ENCODE results near the gene ZNRF3.

Gene ZNRF3

DNA sequence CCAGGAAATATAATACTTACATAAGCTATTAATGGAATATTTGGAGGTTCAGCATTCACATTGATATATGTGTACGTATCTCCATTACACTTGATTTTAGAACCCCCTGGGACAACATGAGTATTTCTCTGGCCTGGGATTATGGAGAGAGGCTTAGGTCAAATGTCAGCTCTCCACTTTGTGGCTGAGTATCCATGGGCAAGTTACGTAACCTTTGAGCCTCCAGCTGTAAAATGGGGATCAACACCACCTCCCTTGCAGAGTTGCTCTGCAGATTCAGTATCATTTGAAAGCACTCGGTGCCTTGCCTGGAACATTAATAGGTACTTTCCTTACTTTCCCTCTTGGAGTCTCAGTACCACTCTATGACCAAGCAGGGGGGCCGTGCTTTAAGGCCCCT lies 145.1 kb downstream of the ZNRF3 start:
- no peak for TF ChIP-seq TCF12 (IDR thresholded peaks at IDR 0.05; ENCODE audit: low read depth)

DNA sequence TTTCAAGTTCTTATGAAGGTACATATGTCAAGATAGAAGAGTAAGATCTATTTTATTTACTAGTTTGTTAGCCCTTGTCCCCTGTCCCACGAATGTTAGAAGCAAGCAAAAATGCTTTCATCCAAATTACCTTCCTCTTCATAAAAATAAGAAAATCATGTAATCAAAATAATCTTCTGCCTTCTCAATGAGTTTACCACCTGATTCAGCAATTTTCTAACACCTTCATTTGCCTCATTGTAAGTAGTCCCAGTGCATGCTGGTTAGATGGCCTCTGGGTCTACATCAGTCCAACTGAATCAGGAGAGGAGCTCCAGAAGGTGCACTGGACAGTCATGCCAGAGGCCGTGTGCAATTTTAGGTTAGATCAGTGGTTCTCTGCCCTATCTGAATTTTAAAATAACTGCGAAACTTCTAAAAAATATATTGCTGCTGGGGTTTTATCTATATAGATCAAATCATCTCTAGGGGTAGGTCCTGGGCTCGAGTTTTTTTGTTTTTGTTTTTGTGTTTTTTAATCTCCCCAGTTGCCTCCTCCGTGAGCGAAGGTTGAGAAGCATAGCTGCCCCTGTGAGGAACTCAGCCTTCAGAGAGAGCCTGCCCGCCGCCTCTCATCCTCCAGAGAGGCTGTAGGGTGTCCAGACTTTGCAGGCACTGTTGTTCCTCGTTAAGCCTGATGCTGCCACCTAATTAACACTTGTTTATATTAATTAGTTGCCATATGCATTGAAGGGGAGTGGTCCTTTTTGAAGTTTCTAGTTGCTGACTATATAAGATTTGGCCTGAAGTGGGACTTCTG lies 146.0 kb downstream of the ZNRF3 start:
- TF ChIP-seq, protein P1, sequence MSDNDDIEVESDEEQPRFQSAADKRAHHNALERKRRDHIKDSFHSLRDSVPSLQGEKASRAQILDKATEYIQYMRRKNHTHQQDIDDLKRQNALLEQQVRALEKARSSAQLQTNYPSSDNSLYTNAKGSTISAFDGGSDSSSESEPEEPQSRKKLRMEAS (IDR thresholded peaks at IDR 0.05) = no peak
- TF ChIP-seq NFIC (IDR thresholded peaks at IDR 0.05) (no peak), CEBPB (IDR thresholded peaks at IDR 0.05) (no peak), RAD21 (IDR thresholded peaks at IDR 0.05; ENCODE audit: low read depth) (no peak), ZBTB7A (IDR thresholded peaks at IDR 0.05; ENCODE audit: low read depth) (no peak), YY1 (IDR thresholded peaks at IDR 0.05; ENCODE audit: low read depth) (no peak), EGR1 (IDR thresholded peaks at IDR 0.05) (no peak), TCF12 (IDR thresholded peaks at IDR 0.05; ENCODE audit: low read depth) (no peak), TEAD4 (IDR thresholded peaks at IDR 0.05) (no peak), CREB1 (IDR thresholded peaks at IDR 0.05; ENCODE audit: low read depth) (no peak), EP300 (IDR thresholded peaks at IDR 0.05; ENCODE audit: borderline replicate concordance) (no peak)
- TF ChIP-seq, protein P2, sequence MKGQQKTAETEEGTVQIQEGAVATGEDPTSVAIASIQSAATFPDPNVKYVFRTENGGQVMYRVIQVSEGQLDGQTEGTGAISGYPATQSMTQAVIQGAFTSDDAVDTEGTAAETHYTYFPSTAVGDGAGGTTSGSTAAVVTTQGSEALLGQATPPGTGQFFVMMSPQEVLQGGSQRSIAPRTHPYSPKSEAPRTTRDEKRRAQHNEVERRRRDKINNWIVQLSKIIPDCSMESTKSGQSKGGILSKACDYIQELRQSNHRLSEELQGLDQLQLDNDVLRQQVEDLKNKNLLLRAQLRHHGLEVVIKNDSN (IDR thresholded peaks at IDR 0.05) = no peak
- TF ChIP-seq, protein P3, sequence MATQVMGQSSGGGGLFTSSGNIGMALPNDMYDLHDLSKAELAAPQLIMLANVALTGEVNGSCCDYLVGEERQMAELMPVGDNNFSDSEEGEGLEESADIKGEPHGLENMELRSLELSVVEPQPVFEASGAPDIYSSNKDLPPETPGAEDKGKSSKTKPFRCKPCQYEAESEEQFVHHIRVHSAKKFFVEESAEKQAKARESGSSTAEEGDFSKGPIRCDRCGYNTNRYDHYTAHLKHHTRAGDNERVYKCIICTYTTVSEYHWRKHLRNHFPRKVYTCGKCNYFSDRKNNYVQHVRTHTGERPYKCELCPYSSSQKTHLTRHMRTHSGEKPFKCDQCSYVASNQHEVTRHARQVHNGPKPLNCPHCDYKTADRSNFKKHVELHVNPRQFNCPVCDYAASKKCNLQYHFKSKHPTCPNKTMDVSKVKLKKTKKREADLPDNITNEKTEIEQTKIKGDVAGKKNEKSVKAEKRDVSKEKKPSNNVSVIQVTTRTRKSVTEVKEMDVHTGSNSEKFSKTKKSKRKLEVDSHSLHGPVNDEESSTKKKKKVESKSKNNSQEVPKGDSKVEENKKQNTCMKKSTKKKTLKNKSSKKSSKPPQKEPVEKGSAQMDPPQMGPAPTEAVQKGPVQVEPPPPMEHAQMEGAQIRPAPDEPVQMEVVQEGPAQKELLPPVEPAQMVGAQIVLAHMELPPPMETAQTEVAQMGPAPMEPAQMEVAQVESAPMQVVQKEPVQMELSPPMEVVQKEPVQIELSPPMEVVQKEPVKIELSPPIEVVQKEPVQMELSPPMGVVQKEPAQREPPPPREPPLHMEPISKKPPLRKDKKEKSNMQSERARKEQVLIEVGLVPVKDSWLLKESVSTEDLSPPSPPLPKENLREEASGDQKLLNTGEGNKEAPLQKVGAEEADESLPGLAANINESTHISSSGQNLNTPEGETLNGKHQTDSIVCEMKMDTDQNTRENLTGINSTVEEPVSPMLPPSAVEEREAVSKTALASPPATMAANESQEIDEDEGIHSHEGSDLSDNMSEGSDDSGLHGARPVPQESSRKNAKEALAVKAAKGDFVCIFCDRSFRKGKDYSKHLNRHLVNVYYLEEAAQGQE (IDR thresholded peaks at IDR 0.05; ENCODE audit: low read depth) = no peak

DNA sequence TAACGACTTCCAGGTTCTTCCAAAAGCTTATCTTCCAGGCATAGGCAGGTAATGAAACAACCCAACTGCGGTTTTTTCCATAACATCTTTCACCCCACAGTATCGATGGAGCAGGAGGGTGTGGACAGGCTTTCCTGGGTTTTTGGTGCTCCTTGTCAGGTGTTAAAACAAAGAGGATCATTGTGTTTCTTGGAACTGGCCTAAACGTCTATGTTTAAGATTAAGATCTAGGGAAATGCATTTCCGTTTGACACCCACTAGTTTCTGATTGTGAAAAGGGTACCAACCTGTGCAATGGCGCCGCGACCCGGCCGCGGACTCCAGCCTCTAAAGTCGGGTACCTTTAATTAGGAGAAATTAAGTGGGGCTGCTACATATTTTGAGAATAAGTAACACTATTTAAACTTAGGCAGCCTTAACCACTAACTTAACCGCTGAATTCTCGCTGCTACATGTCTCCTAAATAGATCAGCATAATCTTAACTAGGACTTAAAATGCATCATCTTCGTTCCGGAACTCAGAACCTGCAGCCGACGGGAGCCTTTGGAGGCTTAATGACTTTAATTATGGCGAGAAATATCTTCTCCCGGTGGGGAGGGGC lies 146.7 kb downstream of the ZNRF3 start:
- TF ChIP-seq EGR1 (IDR thresholded peaks at IDR 0.05) (no peak), RAD21 (IDR thresholded peaks at IDR 0.05; ENCODE audit: low read depth) (peak; percentile 25; the same call in 1 of the 2 replicates)

DNA sequence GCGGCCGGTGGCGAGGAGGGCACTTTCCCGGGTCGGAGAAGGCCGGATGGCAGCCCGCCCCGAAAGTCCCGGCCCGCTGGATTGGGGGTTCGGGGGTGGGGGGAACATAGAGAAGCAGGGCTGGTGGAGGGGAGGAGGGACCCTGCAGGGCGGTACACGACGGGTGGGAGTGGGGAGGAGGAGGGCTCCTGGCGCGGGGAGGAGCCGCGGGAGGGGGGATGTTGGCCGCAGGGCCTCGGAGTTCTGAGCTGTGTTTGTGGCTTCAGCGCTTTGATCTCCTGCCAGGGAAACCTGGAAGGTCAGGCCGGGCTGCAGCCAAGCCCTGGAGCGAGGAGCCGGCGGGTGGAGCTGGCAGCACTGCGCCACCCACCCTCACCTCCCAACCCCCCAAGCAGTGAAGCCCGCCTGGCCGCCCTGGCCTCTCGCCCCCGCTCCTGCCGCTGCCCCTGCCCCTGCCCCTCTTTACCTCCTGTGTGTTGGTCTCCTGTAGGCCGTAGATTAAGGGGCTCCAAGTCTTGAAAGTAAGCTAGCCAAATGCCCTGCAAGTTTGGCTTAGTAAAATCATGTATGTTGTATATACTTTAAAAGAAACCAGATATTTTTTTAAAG lies 147.3 kb downstream of the ZNRF3 start:
- TF ChIP-seq TEAD4 (IDR thresholded peaks at IDR 0.05) = peak; percentile 61; the same call in 1 of the 2 replicates
- TF ChIP-seq EGR1 (IDR thresholded peaks at IDR 0.05) = peak; percentile 54
- TF ChIP-seq RAD21 (IDR thresholded peaks at IDR 0.05; ENCODE audit: low read depth) = peak; percentile 30; the same call in 1 of the 2 replicates
- peak; percentile 44; the same call in 1 of the 2 replicates for TF ChIP-seq EP300 (IDR thresholded peaks at IDR 0.05; ENCODE audit: borderline replicate concordance)
- TF ChIP-seq, protein P3 (IDR thresholded peaks at IDR 0.05; ENCODE audit: low read depth) = no peak
- TF ChIP-seq ZBTB7A (IDR thresholded peaks at IDR 0.05; ENCODE audit: low read depth) = peak; percentile 67
- peak; percentile 56; the same call in 1 of the 2 replicates for TF ChIP-seq YY1 (IDR thresholded peaks at IDR 0.05; ENCODE audit: low read depth)
- TF ChIP-seq TAF1 (IDR thresholded peaks at IDR 0.05; ENCODE audit: low read depth) = peak; percentile 25; the same call in 1 of the 2 replicates
- peak; percentile 96 for TF ChIP-seq NFIC (IDR thresholded peaks at IDR 0.05)
- no peak for TF ChIP-seq CEBPB (IDR thresholded peaks at IDR 0.05)
- TF ChIP-seq, protein P2 (IDR thresholded peaks at IDR 0.05) = no peak
- peak; percentile 67; the same call in 1 of the 2 replicates for TF ChIP-seq TCF12 (IDR thresholded peaks at IDR 0.05; ENCODE audit: low read depth)
- no peak for TF ChIP-seq CREB1 (IDR thresholded peaks at IDR 0.05; ENCODE audit: low read depth)
- TF ChIP-seq FOXM1 (IDR thresholded peaks at IDR 0.05; ENCODE audit: borderline replicate concordance, low read depth) = no peak
- TF ChIP-seq, protein P1 (IDR thresholded peaks at IDR 0.05) = peak; percentile 37

DNA sequence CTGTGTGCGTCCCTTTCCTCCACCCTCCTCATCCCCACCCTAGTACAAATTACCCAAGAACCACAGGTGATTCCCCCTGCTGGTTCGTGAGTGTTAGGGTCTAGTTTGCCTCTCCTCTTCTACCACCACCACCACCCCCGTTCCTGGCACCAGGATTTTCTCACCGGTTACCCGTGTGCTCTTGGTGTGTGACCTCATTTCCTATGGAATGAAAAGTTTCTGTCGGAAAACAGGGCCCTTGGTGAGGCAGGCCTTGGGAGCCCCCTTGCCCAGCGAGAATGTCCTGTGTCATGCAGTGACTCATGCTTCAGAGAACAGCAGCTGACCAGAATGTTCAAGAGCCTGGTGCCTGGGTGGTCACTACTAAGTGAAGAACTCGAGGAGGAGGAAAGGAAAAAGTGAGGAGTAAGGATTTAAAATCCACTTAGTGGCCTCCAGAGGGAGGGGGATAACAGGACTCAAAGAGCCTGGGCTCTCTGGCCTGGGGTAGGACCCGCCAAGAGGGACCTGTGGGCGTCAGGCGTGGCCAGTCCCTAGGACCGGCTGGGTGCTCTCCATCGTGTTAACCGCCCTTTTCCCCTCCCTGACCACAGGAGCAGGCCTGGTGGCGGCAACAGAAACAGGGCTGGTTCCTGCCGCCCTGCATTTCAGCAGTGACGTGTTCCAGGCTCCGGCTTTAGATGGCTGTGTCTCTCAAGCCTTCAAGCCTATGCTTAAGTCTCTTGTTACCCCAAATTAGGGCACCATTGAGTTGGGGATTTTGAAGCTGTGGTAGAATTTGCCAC lies 148.0 kb downstream of the ZNRF3 start:
- TF ChIP-seq RAD21 (IDR thresholded peaks at IDR 0.05; ENCODE audit: low read depth) (no peak; the same call in 1 of the 2 replicates), TCF12 (IDR thresholded peaks at IDR 0.05; ENCODE audit: low read depth) (peak; percentile 17; the same call in 1 of the 2 replicates), ZBTB7A (IDR thresholded peaks at IDR 0.05; ENCODE audit: low read depth) (0 out of 2 replicates have a peak, but pooled peaks have one; percentile 2), CREB1 (IDR thresholded peaks at IDR 0.05; ENCODE audit: low read depth) (0 out of 2 replicates have a peak, but pooled peaks have one; percentile 15), TEAD4 (IDR thresholded peaks at IDR 0.05) (no peak; the same call in none of the 2 replicates), EP300 (IDR thresholded peaks at IDR 0.05; ENCODE audit: borderline replicate concordance) (0 out of 2 replicates have a peak, but pooled peaks have one; percentile 17), EGR1 (IDR thresholded peaks at IDR 0.05) (no peak; the same call in 1 of the 2 replicates), CEBPB (IDR thresholded peaks at IDR 0.05) (no peak)

Data from Ishikawa (cell line).